LoVo (cell line): ENCODE data around the gene GTF3C5.
"Not testable (repeated sequence)": the region's sequence is repeated elsewhere in the genome, so short reads cannot be mapped to it uniquely, and the experiment has no call there.

ENCODE experiments used
- DNase-seq: peaks from one replicate; pipeline ENCODE4 v3.0.0-alpha.2; 2016; ENCODE audit warnings: low spot score

Gene GTF3C5

GRCh38 chr9:133071484-133072150, 40.8 kb downstream of the GTF3C5 start:
- no peak for DNase-seq

- not testable (repeated sequence) for DNase-seq
These were observed 41.4 kb downstream of the GTF3C5 start for GRCh38 chr9:133072210-133072609.

- no peak for DNase-seq
These were observed 42.6 kb downstream of the GTF3C5 start for GRCh38 chr9:133073086-133074014.

GRCh38 chr9:133074111-133074651, 43.4 kb downstream of the GTF3C5 start:
- no peak for DNase-seq

GRCh38 chr9:133075925-133076630, 45.3 kb downstream of the GTF3C5 start:
- DNase-seq = no peak

GRCh38 chr9:133076691-133077090, 45.9 kb downstream of the GTF3C5 start:
- no peak for DNase-seq

GRCh38 chr9:133078486-133078885, 47.7 kb downstream of the GTF3C5 start:
- no peak for DNase-seq

GRCh38 chr9:133080161-133080560, 49.4 kb downstream of the GTF3C5 start:
- DNase-seq = no peak

- not testable (repeated sequence) for DNase-seq
These were observed 50.3 kb downstream of the GTF3C5 start for GRCh38 chr9:133080786-133081779.

- not testable (repeated sequence) for DNase-seq
These were observed 51.3 kb downstream of the GTF3C5 start for GRCh38 chr9:133081957-133082644.

GRCh38 chr9:133083688-133084087, 52.9 kb downstream of the GTF3C5 start:
- DNase-seq = not testable (repeated sequence)

- DNase-seq = not testable (repeated sequence)
These were observed 55.5 kb downstream of the GTF3C5 start for GRCh38 chr9:133086212-133086860.

- DNase-seq = no peak
These were observed 56.1 kb downstream of the GTF3C5 start for GRCh38 chr9:133086894-133087293.

GRCh38 chr9:133087429-133088145, 56.8 kb downstream of the GTF3C5 start:
- no peak for DNase-seq

GRCh38 chr9:133088146-133088750, 57.5 kb downstream of the GTF3C5 start:
- no peak for DNase-seq

- no peak for DNase-seq
These were observed 58.0 kb downstream of the GTF3C5 start for GRCh38 chr9:133088756-133089155.

- DNase-seq = no peak
These were observed 58.5 kb downstream of the GTF3C5 start for GRCh38 chr9:133089271-133089671.

- DNase-seq = no peak
These were observed 59.4 kb downstream of the GTF3C5 start for GRCh38 chr9:133090187-133090586.
